ENCODE data around the gene EML4.

DNA sequence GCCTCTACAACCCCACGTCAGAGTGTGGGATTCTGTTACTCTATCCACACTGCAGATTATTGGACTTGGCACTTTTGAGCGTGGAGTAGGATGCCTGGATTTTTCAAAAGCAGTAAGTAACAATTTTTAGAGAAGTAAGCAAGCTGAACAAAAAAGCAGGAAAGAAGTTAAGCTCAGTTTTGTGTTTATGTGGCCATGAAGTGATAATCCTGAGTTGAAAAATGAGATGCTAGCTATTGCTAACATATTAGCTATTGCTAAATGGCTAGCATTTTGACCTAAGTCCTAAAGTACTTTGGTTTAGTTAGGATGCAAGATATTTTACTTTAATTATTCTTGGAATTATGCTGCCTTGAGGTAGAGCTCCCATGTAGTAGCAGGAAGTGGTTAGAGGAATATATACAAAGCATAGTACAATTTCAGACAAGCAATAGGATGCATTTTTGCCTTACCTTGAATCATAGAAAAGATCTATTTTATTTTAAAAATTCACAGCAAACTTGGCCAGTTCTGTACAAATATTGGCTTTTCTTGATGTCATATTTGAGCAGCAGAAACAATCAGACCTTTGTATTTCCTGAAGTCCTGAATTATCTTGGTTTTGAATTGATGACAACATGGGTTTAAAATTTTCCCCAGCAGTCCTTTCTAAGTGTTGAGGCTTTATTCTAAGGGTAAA lies 117.3 kb downstream of the EML4 start:
- no peak for TF ChIP-seq EZH2 (IDR thresholded peaks at IDR 0.05; ENCODE audit: low read depth)
- TF ChIP-seq, protein P1, sequence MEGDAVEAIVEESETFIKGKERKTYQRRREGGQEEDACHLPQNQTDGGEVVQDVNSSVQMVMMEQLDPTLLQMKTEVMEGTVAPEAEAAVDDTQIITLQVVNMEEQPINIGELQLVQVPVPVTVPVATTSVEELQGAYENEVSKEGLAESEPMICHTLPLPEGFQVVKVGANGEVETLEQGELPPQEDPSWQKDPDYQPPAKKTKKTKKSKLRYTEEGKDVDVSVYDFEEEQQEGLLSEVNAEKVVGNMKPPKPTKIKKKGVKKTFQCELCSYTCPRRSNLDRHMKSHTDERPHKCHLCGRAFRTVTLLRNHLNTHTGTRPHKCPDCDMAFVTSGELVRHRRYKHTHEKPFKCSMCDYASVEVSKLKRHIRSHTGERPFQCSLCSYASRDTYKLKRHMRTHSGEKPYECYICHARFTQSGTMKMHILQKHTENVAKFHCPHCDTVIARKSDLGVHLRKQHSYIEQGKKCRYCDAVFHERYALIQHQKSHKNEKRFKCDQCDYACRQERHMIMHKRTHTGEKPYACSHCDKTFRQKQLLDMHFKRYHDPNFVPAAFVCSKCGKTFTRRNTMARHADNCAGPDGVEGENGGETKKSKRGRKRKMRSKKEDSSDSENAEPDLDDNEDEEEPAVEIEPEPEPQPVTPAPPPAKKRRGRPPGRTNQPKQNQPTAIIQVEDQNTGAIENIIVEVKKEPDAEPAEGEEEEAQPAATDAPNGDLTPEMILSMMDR (conservative IDR thresholded peaks at IDR 0.05): no peak
